HG03565 (cell line): ENCODE results near the gene CLRN1.

Experiments used
- ATAC-seq: cut with Tn5 transposase; IDR thresholded peaks from one replicate; pipeline ENCODE4 v1.9.1; 2021; ENCODE audit warnings: mild to moderate bottlenecking, moderate library complexity; ENCODE audit not compliant: unreplicated experiment

The CLRN1 gene

GRCh38 chr3:150925751-150926201 lies 46.8 kb downstream of the CLRN1 start:
- peak; percentile 85 for ATAC-seq

DNA sequence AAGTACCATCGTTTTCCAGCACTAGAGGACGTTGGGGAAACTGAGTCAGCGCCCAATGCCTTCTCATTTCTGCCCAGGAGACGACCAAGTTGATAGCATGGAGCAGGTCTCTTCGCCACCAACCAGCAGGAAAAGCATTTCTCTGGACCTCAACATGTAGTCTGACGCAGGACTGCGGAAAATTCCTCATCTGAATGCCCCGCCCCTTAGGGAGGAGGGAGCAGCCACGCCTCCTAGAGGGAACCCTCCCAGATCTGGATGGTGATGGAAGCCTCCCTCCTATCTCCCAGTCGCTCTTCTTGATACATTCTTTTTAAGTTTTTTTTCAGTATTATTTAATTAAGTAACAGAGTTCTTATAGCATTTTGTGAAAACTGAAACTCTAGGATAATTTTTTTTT lies 49.9 kb downstream of the CLRN1 start:
- ATAC-seq = no peak

DNA sequence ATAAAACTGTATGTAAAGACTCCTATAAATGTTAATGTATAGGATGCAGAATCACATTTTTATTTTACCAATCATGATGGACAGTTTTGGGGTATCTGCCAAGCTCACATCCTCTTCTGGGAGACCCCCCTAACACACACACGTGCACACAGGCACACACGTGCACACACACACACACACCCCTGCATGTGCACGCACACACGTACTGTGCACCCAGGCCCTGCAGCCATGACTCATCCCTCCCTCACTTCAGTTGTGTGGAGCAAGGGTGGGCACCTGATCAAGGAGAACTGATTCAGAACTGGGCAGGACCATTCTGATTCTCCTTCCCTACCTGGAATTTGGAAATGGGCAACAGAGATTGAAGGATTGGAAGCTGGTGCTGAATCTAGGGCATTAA lies 51.3 kb downstream of the CLRN1 start:
- no peak for ATAC-seq

DNA sequence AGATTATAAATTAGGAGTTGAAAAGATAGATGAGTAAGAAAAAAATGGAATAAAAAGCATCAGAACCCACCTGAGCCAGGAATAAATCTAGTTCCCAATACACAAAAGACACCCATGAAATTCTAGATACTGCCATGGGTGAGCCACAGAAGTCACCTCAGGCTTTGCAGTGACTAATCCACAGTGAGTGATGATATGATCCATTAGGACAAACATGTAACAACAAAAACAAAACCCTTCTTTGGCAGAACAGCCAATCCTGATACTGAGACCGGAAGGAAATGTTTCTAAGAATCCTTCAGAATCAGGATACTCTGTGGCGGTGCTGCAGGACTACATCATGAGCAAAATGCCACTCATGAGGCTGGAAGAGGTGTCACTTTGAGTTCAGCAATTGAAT lies 52.3 kb downstream of the CLRN1 start:
- no peak for ATAC-seq

DNA sequence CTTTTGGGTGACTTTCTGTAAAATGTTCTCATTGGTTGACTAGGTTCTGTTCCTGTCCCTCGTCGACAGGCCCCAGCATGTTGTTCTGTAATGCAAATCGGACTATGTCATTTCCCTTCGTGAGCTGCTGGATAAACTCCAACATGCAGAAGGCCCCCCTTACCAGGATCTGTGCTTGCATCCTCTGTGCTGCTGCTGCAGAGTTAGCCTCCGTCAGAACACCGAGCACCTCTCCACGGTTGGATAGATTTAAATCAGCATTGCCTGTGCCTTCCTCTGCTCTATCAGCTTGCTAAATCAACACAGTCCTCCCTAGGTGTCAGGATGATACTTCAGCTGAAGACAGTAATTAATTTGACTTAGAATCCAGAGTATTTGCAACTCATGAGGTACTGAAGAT lies 54.6 kb downstream of the CLRN1 start:
- no peak for ATAC-seq

DNA sequence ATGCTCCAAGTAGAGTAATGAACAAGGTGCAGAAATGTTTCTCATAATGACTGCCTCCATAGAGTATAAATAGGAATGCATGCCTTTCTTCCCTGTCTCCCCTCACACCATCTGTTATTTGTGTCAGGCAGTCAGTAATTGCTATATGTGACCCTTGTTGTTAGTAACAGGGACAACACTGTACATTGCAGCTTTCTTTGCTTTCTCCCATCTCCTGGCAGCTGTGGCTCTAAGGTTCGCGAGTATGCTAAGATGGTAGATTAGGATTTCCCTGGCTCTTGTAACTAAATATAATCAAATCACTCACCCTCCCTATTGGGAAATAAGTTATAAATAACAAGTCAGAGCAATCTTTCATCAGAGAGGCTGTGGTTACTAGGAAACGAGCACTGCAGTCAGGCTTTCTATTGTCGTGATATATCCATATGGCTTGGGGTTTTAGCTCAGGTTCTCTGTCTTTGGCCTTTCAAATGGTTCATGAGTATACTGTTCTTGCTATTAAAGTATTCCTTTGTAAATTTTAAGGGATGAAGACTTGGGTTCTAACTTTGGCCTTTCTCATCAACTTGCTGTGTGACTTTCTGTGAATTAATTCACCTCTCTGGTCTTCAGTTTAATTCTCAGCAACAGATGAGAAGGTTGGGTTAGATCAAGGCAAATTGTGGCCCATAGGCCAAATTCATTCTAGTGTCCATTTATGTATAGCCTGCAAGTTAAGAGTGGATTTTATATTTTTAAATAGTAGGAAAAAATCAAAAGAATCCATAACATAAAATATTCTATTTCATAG lies 59.2 kb downstream of the CLRN1 start:
- no peak for ATAC-seq

- peak; percentile 79 for ATAC-seq
These were observed 60.0 kb downstream of the CLRN1 start for GRCh38 chr3:150912501-150912900.

DNA sequence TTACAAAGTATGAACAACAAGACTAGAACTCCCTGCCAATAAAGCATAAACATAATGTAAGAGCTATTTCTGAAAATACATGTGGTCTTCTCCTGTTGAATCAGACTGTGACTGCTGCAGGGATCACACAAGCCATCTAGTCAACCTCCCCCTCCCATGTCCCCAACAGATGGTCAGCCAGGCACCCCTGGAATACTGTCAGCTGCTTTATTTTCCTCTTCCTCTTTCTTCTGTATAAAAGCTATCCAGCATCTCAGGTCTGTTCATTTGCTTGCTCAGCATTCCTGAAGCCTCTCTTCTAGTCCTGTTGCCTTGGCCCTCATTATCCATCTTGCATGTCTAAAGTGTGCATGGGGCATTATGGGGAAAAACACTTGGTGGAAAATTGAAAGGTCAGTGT lies 60.8 kb downstream of the CLRN1 start:
- no peak for ATAC-seq

- ATAC-seq = no peak
These were observed 66.1 kb downstream of the CLRN1 start for GRCh38 chr3:150906461-150906860.

DNA sequence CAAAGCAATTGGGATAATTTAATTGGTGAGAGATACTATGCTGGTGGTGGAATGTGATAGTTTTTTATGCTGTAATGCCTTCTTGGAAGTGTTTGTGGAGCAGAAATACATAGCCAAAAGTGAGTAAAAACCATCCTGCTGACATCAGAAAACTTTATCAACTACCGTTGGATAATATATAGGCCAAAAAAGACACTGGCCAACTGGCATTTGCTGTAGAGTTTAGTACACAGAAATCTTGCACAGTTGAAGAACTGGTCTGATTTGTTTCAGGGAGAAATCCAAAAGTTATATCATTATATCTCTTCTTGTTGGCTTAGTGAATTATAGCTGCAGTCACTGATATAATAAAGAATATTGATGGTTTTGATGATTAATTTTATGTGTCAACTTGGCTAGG lies 66.8 kb downstream of the CLRN1 start:
- ATAC-seq = no peak

DNA sequence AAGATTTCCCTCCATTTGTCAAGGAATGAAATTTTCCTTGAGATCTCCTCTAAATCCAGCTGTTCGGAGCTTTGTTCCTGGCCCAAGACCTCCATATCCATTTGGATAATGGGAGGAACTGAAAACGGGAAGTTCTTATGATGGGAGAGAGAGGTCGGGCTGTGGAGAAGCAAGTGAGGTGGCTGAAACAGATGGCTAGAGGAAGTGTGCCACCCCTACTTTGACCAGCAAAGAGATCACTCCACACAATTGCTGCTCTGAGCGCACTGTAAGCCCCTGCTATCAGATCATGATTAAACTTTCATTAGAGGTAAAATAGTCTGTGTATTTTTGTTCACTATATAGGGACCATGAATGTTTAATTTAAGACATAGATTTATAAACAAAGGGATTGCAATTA lies 67.2 kb downstream of the CLRN1 start, which contains the start of gene MINDY4B:
TSS of gene MINDY4B (minus strand) at position 101 of the 400 bp plus-strand sequence. CDS start at position 101, 0 bp downstream.
- no peak for ATAC-seq

DNA sequence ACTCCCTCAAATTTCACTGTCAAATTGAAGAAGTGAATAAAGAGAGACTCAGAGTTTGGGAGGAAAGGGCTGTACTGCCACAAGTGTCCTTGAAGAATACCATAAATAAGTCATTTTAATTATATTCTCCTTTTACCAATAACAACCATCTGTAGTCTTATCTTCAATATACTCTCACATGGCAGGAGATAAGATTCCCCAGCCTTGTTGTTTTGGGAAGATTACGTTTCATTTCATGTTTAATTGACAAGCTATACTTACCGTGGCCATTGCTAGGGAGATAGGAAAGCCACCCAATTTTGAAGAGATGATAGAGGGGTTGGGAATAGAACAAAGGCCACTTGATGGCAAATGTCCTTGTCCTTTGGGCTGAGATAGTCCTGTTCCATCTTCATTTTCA lies 69.5 kb downstream of the CLRN1 start:
- ATAC-seq = no peak

DNA sequence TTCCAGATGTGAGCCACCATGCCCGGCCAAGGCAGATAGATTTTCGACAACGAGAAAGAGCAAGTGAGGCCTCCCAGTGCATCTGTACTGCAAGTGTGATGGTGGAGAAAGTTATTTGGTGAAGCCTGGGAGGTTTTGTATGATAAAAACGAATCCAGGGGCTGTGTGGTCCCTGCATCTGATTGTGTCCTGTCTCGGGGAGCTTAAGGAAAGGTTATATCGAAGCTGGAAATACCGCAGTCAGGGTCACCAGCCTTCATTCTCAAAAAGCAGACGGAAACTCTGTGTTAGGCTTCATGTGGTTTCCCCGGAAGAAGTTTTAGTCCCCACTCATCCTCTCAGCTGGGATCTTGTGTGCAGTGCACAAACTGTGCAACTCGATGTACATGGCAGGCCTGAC lies 70.7 kb downstream of the CLRN1 start:
- no peak for ATAC-seq

DNA sequence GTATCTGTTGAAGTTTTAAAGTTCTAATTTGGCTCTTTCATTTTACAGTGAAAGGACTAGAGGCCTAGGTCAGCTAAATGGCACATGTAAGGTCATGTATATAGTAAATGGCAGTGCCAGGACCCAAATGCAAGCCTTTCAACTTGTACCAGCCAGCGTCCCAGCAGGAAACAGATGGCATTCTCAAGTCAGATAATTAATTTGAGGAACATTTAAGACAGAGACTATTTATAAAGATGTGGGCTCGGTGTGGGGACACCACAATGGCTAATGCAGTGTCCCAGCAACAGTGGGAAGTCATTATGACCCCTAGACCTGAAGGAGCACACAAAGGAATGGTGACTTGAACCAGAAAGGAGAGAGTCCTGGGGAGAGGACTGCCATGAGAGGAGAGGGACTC lies 73.4 kb downstream of the CLRN1 start:
- no peak for ATAC-seq

DNA sequence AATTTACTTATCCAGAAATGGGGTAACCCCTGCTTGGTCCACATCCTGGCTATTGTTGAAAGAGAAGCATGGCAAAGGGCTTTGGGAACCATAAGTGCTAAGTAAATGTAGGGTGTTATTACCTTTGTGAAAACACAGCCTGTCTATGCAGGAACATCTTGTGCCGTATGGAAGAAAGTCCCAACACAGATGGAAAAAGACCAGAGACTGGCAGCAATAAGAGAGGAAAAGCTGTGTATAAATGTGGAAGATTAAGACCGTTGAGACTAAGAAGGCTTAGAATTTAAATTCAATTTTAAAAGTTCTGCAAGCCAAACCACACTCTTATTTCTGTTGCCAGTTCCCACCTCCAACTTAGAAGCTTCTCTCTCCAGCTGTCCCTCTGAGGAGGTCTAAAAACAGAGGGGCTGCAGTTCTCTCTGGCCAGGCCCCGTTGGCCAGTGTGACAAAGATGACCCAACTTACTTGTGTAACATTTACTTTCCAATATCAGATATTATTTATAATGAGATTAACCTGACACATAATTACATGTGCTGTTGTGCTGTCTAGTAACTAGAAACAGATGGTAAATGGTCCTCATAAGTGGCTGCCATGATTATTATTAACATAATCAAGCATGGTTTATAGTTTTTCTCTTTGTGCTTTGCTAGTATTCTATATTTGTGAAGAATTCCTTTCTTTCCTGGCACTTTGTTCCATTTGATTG lies 74.3 kb downstream of the CLRN1 start:
- no peak for ATAC-seq

GRCh38 chr3:150897592-150897991 lies 74.9 kb downstream of the CLRN1 start:
- no peak for ATAC-seq

DNA sequence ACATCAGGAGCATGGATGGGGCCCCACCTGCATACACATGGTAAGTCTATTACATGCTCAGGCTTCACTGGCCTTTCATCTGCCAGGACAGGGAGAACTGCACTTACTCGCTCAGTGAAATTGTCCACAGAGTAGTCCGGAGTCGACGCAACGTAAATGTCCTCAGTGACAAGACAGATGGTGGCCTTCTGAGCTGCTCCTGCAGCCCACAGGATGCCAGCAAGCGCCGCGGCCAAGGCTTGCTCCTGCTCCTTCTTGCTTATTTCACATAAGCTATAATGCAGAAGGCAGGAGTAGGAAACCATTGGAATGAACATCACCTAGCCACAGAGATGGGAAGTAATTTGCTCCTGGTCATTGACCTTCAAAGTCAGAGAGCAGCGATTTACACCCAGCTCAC lies 81.7 kb downstream of the CLRN1 start:
- no peak for ATAC-seq

DNA sequence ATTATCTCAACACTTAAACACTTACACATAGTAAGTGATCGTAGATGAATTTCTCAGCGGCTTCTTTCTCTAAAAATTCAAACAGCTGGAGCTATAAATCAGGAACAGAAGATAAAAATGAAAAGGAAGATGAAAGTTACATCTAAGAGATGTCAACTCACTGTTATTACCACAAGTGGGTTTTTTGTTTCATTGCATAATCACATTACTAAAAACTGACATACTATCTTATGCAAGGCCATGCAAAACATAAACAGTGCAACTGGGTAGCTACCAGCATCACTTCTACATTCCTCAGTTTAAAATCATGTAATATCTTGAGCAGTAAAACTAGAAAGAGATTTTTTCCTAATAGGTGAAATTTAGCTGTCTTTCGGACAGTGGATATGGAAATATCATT lies 82.2 kb downstream of the CLRN1 start:
- ATAC-seq = no peak

DNA sequence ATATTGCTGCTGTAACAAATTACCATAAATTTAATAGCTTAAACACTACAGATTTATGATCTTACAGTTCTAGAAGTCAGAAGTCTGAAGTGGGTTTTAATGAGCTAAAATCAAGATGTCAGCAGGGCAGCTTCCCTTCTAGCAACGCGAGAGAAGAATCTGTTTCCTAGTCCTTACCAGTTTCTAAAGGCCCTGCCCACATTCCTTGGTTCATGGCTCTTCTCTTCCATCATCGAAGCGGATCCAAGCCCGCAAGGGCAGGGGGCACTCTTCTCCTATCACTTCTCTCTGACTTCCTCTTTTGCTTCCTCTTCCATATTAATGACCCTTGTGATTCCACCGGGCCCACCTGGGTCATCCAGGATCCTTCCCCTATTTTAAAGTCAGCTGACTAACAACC lies 83.4 kb downstream of the CLRN1 start:
- ATAC-seq = no peak

DNA sequence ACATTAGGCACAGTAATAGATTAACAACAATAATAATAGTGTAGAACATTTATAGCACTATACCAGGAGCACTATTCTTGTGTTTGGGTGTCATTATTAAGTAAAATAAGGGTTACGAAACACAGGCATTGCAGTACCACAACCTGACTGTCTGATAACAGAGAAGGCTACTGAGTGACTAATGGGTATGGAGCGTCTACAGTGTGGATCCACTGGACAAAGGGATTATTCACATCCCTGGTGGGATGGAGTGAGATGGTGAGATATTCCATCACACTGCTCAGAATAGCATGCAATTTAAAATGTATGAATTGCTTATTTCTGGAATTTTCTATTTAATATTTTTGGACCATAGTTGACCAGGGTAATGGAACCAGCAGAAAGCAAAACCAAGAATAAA lies 85.5 kb downstream of the CLRN1 start:
- ATAC-seq = no peak

- ATAC-seq = no peak
These were observed 87.0 kb downstream of the CLRN1 start for GRCh38 chr3:150885535-150885934.

- no peak for ATAC-seq
These were observed 93.4 kb downstream of the CLRN1 start for GRCh38 chr3:150878996-150879575.
